WERI-Rb-1 (cell line): Measurements from ENCODE around the gene C12orf43.

Experiments used
- DNase-seq: peaks from one replicate; pipeline ENCODE4 v3.0.0-alpha.2; 2020
- H3K27ac ChIP-seq: fragments of 250-450 bp; sonication (Bioruptor Pico); 2 replicates; pipeline ENCODE4 v1.5.1; 2020; ENCODE audit warnings: mild to moderate bottlenecking, moderate library complexity
- H3K27me3 ChIP-seq: fragments of 250-450 bp; sonication (Bioruptor Pico); 2 replicates; pipeline ENCODE4 v1.5.1; 2021; ENCODE audit warnings: mild to moderate bottlenecking, low read depth, moderate library complexity; ENCODE audit not compliant: insufficient read depth, severe bottlenecking
- H3K36me3 ChIP-seq: fragments of 250-450 bp; sonication (Bioruptor Pico); 2 replicates; pipeline ENCODE4 v1.5.1; 2020; ENCODE audit warnings: mild to moderate bottlenecking, moderate library complexity
- H3K4me3 ChIP-seq: 2 replicates; pipeline ENCODE4 v1.5.1; 2011; ENCODE audit warnings: low read depth, mild to moderate bottlenecking, control low read depth, low read length
- H3K9me3 ChIP-seq: fragments of 250-450 bp; sonication (Bioruptor Pico); 2 replicates; pipeline ENCODE4 v1.5.1; 2021; ENCODE audit warnings: mild to moderate bottlenecking, moderate library complexity; ENCODE audit not compliant: severe bottlenecking
- TF ChIP-seq, protein P1 (sequence below): IDR thresholded peaks from 2 replicates; pipeline ENCODE4 v1.5.1; 2011; ENCODE audit warnings: low read depth, mild to moderate bottlenecking, control low read depth, inconsistent platforms, low read length

The C12orf43 gene

DNA sequence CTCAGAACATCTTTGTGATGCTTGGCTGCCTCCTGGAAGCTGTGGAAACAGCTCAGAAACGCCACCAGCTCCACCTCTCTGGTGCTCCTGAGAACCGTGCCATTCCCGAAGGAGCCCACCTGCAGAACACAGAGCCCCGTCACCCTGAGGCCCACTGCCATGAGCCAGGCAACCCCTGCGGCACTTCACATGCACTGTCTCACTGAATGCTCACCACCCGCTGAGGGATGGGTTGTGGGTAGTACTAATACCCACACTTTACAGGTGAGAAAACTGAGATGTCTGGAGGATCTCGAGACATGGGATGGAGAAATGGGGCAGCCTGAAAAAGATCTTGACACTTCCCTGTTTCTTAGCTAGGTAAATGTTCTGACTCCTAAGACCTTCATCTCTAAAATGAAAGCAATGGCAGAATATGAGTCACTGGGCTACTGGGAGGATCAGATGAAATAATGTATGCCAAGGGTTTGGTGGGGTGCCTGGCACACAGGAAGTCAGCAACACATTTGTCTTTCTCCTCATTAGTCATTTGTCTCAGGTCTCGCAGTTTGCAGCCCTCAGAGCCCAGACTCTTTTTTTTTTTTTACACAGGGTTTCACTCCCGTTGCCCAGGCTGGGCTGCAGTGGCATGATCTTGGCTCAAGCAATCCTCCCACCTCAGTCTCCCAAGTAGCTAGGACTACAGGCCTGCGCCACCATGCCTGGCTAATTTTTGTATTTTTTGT, 17.5 kb upstream of the C12orf43 start:
- H3K27me3 ChIP-seq = peaks cover 15% of the 10 kb centered on the region
- H3K27ac ChIP-seq = no peak overlapping the region
- TF ChIP-seq, protein P1, sequence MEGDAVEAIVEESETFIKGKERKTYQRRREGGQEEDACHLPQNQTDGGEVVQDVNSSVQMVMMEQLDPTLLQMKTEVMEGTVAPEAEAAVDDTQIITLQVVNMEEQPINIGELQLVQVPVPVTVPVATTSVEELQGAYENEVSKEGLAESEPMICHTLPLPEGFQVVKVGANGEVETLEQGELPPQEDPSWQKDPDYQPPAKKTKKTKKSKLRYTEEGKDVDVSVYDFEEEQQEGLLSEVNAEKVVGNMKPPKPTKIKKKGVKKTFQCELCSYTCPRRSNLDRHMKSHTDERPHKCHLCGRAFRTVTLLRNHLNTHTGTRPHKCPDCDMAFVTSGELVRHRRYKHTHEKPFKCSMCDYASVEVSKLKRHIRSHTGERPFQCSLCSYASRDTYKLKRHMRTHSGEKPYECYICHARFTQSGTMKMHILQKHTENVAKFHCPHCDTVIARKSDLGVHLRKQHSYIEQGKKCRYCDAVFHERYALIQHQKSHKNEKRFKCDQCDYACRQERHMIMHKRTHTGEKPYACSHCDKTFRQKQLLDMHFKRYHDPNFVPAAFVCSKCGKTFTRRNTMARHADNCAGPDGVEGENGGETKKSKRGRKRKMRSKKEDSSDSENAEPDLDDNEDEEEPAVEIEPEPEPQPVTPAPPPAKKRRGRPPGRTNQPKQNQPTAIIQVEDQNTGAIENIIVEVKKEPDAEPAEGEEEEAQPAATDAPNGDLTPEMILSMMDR = no peak
- no peaks in the 10 kb centered on the region for H3K36me3 ChIP-seq
- no peak for DNase-seq
- H3K9me3 ChIP-seq = no peaks in the 10 kb centered on the region
- no peak overlapping the region for H3K4me3 ChIP-seq

DNA sequence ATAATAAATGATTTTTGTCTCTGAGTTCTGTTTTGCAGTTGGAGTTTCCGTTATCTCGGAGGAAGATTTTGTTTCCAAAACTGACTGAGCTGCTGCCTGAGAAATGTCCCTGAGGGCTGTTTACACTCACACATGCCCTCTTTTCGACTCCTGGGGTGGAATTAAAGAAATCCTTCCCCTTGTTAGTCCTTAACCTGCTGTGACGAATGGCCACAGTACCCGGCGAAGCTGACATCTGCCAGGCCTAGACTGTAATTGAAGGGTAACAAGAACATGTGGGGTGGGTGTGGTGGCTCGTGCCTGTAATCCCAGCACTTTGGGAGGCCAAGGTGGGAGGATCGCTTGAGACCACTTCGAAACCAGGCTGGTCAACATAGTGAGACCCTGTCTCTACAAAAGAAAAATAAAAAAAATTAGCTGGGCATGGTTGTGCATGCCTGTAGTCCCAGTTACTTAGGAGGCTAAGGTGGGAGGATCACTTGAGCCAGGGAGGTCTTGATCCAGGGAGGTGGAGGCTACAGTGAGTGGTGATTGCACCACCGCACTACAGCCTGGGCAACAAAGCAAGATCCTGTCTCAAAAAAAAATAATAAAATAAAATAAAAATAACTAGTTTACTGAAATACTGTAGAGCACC, 14.4 kb upstream of the C12orf43 start:
- TF ChIP-seq, protein P1 = no peak
- H3K9me3 ChIP-seq = no peaks in the 10 kb centered on the region

DNA sequence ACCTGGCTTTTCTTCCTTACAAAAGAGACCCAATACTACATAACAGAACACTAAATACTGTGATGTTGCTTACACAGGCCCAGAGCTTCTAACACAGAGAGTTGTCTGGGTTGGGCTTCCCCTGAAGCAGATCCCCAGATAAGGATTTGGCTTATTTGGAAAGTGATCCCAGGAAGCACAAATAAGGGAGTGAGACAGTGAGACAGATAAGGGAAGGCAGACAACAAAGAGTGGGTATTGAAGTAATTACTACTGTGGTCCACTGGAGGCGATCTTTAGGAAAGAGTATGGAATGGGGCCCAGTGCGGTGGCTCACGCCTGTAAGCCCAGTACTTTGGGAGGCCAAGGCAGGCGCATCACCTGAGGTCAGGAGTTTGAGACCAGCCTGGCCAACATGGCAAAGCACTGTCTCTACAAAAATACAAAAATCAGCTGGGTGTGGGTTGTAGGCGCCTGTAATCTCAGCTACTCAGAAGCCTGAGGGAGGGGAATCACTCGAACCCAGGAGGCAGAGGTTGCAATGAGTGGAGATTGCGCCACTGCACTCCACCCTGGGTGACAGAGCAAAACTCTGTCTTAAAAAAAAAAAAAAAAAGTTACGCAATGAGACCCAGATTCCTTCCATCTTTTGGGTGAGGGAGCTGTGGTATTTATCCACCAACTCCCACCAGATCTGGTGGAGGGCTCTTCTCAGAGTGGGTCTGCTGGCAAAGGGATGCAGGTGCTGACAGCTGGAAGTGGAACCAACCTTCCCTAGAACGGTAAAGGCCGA, 10.2 kb upstream of the C12orf43 start:
- Histone ChIP-seq H3K36me3 (no peaks in the 10 kb centered on the region), H3K9me3 (no peaks in the 10 kb centered on the region), H3K27me3 (no peaks in the 10 kb centered on the region), H3K27ac (no peak overlapping the region), H3K4me3 (no peak overlapping the region)
- TF ChIP-seq, protein P1 = peak; percentile 28
- DNase-seq = no peak

More for the DNA sequence above, 14.4 kb upstream of the C12orf43 start:
- Histone ChIP-seq H3K27me3 (no peaks in the 10 kb centered on the region), H3K27ac (no peak overlapping the region), H3K36me3 (no peaks in the 10 kb centered on the region), H3K4me3 (no peak overlapping the region)
- peak; percentile 10 for DNase-seq

DNA sequence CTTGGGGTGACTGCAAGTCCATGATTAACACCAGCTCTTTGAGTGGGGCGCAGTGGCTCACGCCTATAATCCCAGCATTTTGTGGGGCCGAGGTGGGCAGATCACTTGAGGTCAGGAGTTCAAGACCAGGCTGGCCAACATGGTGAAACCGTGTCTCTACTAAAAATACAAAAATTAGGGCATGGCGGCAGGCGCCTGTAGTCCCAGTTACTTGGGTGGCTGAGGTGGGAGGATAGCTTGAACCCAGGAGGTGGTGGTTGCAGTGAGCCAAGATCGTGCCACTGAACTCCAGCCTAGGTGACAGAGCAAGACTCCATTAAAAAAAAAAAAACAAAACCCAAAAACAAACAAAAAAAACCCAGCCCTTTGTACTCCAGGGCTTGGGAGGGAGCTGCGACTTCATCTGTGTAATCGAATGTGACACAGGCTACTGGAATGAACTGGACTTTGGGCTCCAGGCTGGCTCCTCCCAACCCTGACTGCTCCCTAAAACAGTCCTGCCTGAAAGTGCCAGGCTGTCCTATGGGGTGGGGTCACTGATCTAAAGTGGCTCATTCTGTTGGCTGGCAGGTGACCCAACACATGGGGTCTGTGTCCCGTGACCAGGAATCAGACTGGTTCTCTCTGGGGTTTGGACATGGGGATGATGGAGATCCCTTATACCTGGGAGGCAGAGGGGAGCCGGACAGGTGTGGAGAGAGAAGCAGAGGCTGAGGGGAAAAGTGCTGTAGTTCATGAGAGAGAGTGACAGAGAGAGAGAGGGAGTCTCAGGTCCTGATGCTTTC, 9.3 kb upstream of the C12orf43 start:
- no peaks in the 10 kb centered on the region for H3K27me3 ChIP-seq

DNA sequence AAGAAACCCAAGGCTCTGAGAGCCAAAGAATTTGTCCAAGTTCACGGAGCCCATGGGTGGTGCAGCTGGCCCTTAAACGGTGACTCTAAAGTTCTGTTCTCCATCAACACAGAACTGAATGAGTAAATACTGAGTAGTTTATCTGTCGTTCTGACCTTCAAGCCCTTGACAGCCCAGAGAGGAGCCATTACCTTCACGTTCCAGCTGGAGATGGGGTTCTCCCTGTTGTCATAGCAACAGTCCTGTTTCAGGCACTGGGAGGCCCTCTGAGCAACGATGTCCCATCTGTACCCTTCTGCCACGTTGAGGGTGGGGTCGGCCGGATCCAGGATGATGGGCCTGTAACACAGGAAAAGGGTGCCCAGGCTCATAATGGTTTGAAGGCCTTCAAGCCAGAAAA, 7.5 kb upstream of the C12orf43 start:
- Histone ChIP-seq H3K4me3 (no peak overlapping the region), H3K27ac (no peak overlapping the region), H3K9me3 (no peaks in the 10 kb centered on the region), H3K27me3 (no peaks in the 10 kb centered on the region), H3K36me3 (no peaks in the 10 kb centered on the region)
- no peak for DNase-seq
- TF ChIP-seq, protein P1 = no peak

More for the DNA sequence above, 9.3 kb upstream of the C12orf43 start:
- DNase-seq = no peak
- Histone ChIP-seq H3K4me3 (no peak overlapping the region), H3K36me3 (no peaks in the 10 kb centered on the region), H3K9me3 (no peaks in the 10 kb centered on the region), H3K27ac (no peak overlapping the region)
- TF ChIP-seq, protein P1 = no peak
